T-helper 22 cell (primary cell): Measurements from ENCODE around the gene TOMM7.

Source experiments
- DNase-seq: peaks from one replicate; pipeline ENCODE4 v3.0.0-alpha.2; 2020; ENCODE audit warnings: low read depth

Gene TOMM7

GRCh38 chr7:22822486-22823141, at the start of gene TOMM7:
Gene TOMM7 (minus strand): TSS chr7:22822849. CDS start chr7:22822779, 70 bp downstream.
- peak; percentile 81 for DNase-seq

- no peak for DNase-seq
Observed at GRCh38 chr7:22872096-22872807, 49.6 kb upstream of the TOMM7 start.

- DNase-seq = no peak
Observed at GRCh38 chr7:22871661-22872060, 49.0 kb upstream of the TOMM7 start.

- no peak for DNase-seq
Observed at GRCh38 chr7:22868509-22868908, 45.9 kb upstream of the TOMM7 start.

- DNase-seq = no peak
Observed at GRCh38 chr7:22867589-22867988, 44.9 kb upstream of the TOMM7 start.

- no peak for DNase-seq
Observed at GRCh38 chr7:22867003-22867402, 44.4 kb upstream of the TOMM7 start.

- DNase-seq = no peak
Observed at GRCh38 chr7:22865602-22865960, 42.9 kb upstream of the TOMM7 start.

- no peak for DNase-seq
Observed at GRCh38 chr7:22864855-22865601, 42.4 kb upstream of the TOMM7 start.

- DNase-seq = no peak
Observed at GRCh38 chr7:22864301-22864700, 41.7 kb upstream of the TOMM7 start.

- DNase-seq = no peak
Observed at GRCh38 chr7:22863156-22863899, 40.7 kb upstream of the TOMM7 start.

- no peak for DNase-seq
Observed at GRCh38 chr7:22861576-22861975, 38.9 kb upstream of the TOMM7 start.

- DNase-seq = no peak
Observed at GRCh38 chr7:22860784-22861482, 38.3 kb upstream of the TOMM7 start.

- DNase-seq = no peak
Observed at GRCh38 chr7:22860337-22860736, 37.7 kb upstream of the TOMM7 start.

GRCh38 chr7:22859641-22860290, 37.1 kb upstream of the TOMM7 start:
- no peak for DNase-seq

- no peak for DNase-seq
Observed at GRCh38 chr7:22858640-22859561, 36.3 kb upstream of the TOMM7 start.

GRCh38 chr7:22858274-22858639, 35.6 kb upstream of the TOMM7 start:
- DNase-seq = no peak

GRCh38 chr7:22856416-22856815, 33.8 kb upstream of the TOMM7 start:
- DNase-seq = no peak

GRCh38 chr7:22855049-22855392, 32.4 kb upstream of the TOMM7 start:
- DNase-seq = no peak

GRCh38 chr7:22854158-22855048, 31.8 kb upstream of the TOMM7 start:
- DNase-seq = peak; percentile 76
